A549 (cell line): Measurements from ENCODE around the gene NAPA. TPM values are rescaled to one million over a fixed set of nuclear protein-coding genes. Genes with fewer than 3 reads are reported as not detected.

Experiments used
- ATAC-seq, 2 experiments: fragments of 200-7000 bp in 1 of 2; fragments of >200 bp in 1 of 2; cut with Nextera tagmentation in 1 of 2; cut with Tn5 transposase in 1 of 2; 3 replicates each; pipeline versions ENCODE4 v1.8.0 to v1.9.1; 2018 to 2020; ENCODE audit warnings: mild to moderate bottlenecking in 1 of 2, moderate library complexity in 1 of 2
- CTCF ChIA-PET: fragments of 300-600 bp; sonication (Branson Sonifier 250); formaldehyde crosslinking; extraction: SDS; loops from one replicate; lab custom pipeline; 2021; ENCODE audit warnings: antibody characterized with exemption, inconsistent platforms; lab: Yijun Ruan, JAX
- POLR2A ChIA-PET: fragments of 350-600 bp; formaldehyde crosslinking; extraction: SDS; loops from one replicate; lab custom pipeline; 2021; ENCODE audit warnings: antibody characterized with exemption, inconsistent platforms; lab: Yijun Ruan, JAX
- DNase-seq, 2 experiments: peaks; one replicate each; pipeline versions ENCODE4 v3.0.0 to v3.0.0-alpha.2; 2011 to 2016; ENCODE audit warnings: low read depth in 1 of 2, low spot score in 1 of 2
- FAIRE-seq: peaks from 2 replicates; lab custom pipeline; 2011; peaks lifted over from hg19 to GRCh38; lab: Jason Lieb, UNC
- H3K27ac ChIP-seq, 2 experiments: fragments of >200 bp; sonication (Bioruptor Twin); formaldehyde crosslinking; 3 replicates each; pipeline ENCODE4 v1.5.1; 2016 to 2017
- H3K4me1 ChIP-seq: fragments of >200 bp; sonication (Bioruptor Twin); formaldehyde crosslinking; 3 replicates; pipeline ENCODE4 v1.6.1; 2016
- H3K4me2 ChIP-seq: fragments of >200 bp; sonication (Bioruptor Twin); formaldehyde crosslinking; 3 replicates; pipeline ENCODE4 v1.6.1; 2016
- H3K4me3 ChIP-seq: fragments of >200 bp; sonication (Bioruptor Twin); formaldehyde crosslinking; 3 replicates; pipeline ENCODE4 v1.5.1; 2016
- H3K9me3 ChIP-seq: fragments of >200 bp; sonication (Bioruptor Twin); formaldehyde crosslinking; 3 replicates; pipeline ENCODE4 v1.6.1; 2016
- CBX2 ChIP-seq: fragments of 200-600 bp; sonication (generic); IDR thresholded peaks from 2 replicates; pipeline ENCODE4 v1.6.1; 2016; ENCODE audit warnings: low read depth, mild to moderate bottlenecking, borderline replicate concordance
- CEBPB ChIP-seq, 2 experiments: fragments of >200 bp in 1 of 2; sonication (Bioruptor Twin) in 1 of 2; formaldehyde crosslinking in 1 of 2; IDR thresholded peaks; 2 replicates each; pipeline ENCODE4 v1.6.1; 2012 to 2016
- CHD2 ChIP-seq: fragments of 150-350 bp; IDR thresholded peaks from 2 replicates; pipeline ENCODE4 v1.6.1; 2014; ENCODE audit warnings: low read length; ENCODE audit not compliant: partially characterized antibody
- CHD4 ChIP-seq: fragments of 200-600 bp; sonication (generic); IDR thresholded peaks from 2 replicates; pipeline ENCODE4 v1.6.1; 2016; ENCODE audit warnings: antibody characterized with exemption, mild to moderate bottlenecking, borderline replicate concordance
- EP300 ChIP-seq, 2 experiments: fragments of >200 bp; sonication (Bioruptor Twin); formaldehyde crosslinking; IDR thresholded peaks; 2 replicates in 1 of 2; 3 replicates in 1 of 2; pipeline ENCODE4 v1.6.1; 2016 to 2017
- FOSL2 ChIP-seq, 2 experiments: fragments of 450-650 bp in 1 of 2; fragments of >200 bp in 1 of 2; sonication (Bioruptor Twin) in 1 of 2; formaldehyde crosslinking; IDR thresholded peaks; 2 replicates each; pipeline versions ENCODE4 v1.5.0 to v1.6.1; 2016 to 2020; ENCODE audit warnings: mild to moderate bottlenecking in 1 of 2, moderate library complexity in 1 of 2
- HDAC2 ChIP-seq: fragments of 200-600 bp; sonication (generic); IDR thresholded peaks from 2 replicates; pipeline ENCODE4 v1.6.1; 2016
- HEYL ChIP-seq: fragments of 250-450 bp; sonication (Bioruptor Pico); IDR thresholded peaks from 2 replicates; pipeline ENCODE4 v1.8.0; 2021; ENCODE audit warnings: mild to moderate bottlenecking, moderate library complexity
- HOXA7 ChIP-seq: fragments of 250-450 bp; sonication (Bioruptor Pico); IDR thresholded peaks from 2 replicates; pipeline ENCODE4 v1.5.0; 2020; ENCODE audit warnings: mild to moderate bottlenecking, moderate library complexity
- HOXB13 ChIP-seq: fragments of 250-450 bp; sonication (Bioruptor Pico); IDR thresholded peaks from 2 replicates; pipeline ENCODE4 v1.5.0; 2020; ENCODE audit warnings: low read depth, mild to moderate bottlenecking, moderate library complexity
- MAFK ChIP-seq: fragments of 450-650 bp; IDR thresholded peaks from 2 replicates; pipeline ENCODE4 v1.6.1; 2014; ENCODE audit not compliant: partially characterized antibody
- MAZ ChIP-seq: fragments of 150-350 bp; IDR thresholded peaks from 2 replicates; pipeline ENCODE4 v1.6.1; 2014; ENCODE audit warnings: antibody characterized with exemption, low read depth, low read length, borderline replicate concordance
- PHF8 ChIP-seq: fragments of 200-600 bp; sonication (generic); IDR thresholded peaks from 2 replicates; pipeline ENCODE4 v1.6.1; 2016; ENCODE audit warnings: low read depth, mild to moderate bottlenecking, antibody characterized with exemption, moderate library complexity, borderline replicate concordance
- RFX5 ChIP-seq: fragments of 450-650 bp; IDR thresholded peaks from 2 replicates; pipeline ENCODE4 v1.7.1; 2014; ENCODE audit warnings: antibody characterized with exemption, mild to moderate bottlenecking, moderate library complexity
- RNF2 ChIP-seq: fragments of 200-600 bp; sonication (generic); IDR thresholded peaks from 2 replicates; pipeline ENCODE4 v1.6.1; 2016; ENCODE audit warnings: low read depth, mild to moderate bottlenecking, antibody characterized with exemption, moderate library complexity, borderline replicate concordance
- SMC3 ChIP-seq: fragments of >200 bp; sonication (Bioruptor Twin); formaldehyde crosslinking; IDR thresholded peaks from 3 replicates; pipeline ENCODE4 v1.6.1; 2018; ENCODE audit warnings: inconsistent platforms
- SREBF2 ChIP-seq: fragments of 450-650 bp; IDR thresholded peaks from 2 replicates; pipeline ENCODE4 v1.6.1; 2014; ENCODE audit warnings: mild to moderate bottlenecking, moderate library complexity
- TFCP2L1 ChIP-seq: fragments of 250-450 bp; sonication (Bioruptor Pico); IDR thresholded peaks from 2 replicates; pipeline ENCODE4 v1.5.0; 2021; ENCODE audit warnings: mild to moderate bottlenecking
- ZFP36 ChIP-seq: fragments of 450-650 bp; IDR thresholded peaks from 2 replicates; pipeline ENCODE4 v1.6.1; 2014; ENCODE audit warnings: borderline replicate concordance; ENCODE audit not compliant: partially characterized antibody
- WGBS: methylation state at CpG from one replicate; pipeline ENCODE4 v1.1.6; 2017; ENCODE audit errors: missing lambda C conversion rate; 5-methylcytosine and 5-hydroxymethylcytosine counted together
- polyA plus RNA-seq, 4 experiments: library from polyadenylated mRNA; depleted of rRNA in 3 of 4; stranded (reverse); fragments of >200 nt; fragmentation: RNase III in 1 of 4; extraction: RNeasy Plus Mini Kit Qiagen cat#74134 plus additional on column Dnase treatment in 1 of 4; gene quantifications; 2 replicates in 3 of 4; 3 replicates in 1 of 4; pipeline ENCODE4 v1.2.3, GENCODE V29; 2011 to 2017
- TF ChIP-seq, protein P1 (sequence below): fragments of >200 bp; sonication (Bioruptor Twin); formaldehyde crosslinking; IDR thresholded peaks from 3 replicates; pipeline ENCODE4 v1.6.1; 2016
- TF ChIP-seq, protein P2 (sequence below): IDR thresholded peaks from 2 replicates; pipeline ENCODE4 v1.6.1; 2012; ENCODE audit warnings: low read depth, borderline replicate concordance
- TF ChIP-seq, protein P3 (sequence below): fragments of >200 bp; sonication (Bioruptor Twin); formaldehyde crosslinking; IDR thresholded peaks from 3 replicates; pipeline ENCODE4 v1.5.1; 2016
- TF ChIP-seq, protein P4 (sequence below): fragments of 150-350 bp; IDR thresholded peaks from 2 replicates; pipeline ENCODE4 v1.6.1; 2014; ENCODE audit warnings: low read depth, mild to moderate bottlenecking, low read length
- TF ChIP-seq, protein P5 (sequence below): fragments of >200 bp; sonication (Bioruptor Twin); formaldehyde crosslinking; IDR thresholded peaks from 2 replicates; pipeline ENCODE4 v1.6.1; 2016
- TF ChIP-seq, protein P6 (sequence below): IDR thresholded peaks from 2 replicates; pipeline ENCODE4 v1.6.1; 2012
- TF ChIP-seq, protein P7 (sequence below): fragments of 200-600 bp; sonication (generic); IDR thresholded peaks from 2 replicates; pipeline ENCODE4 v1.6.1; 2016; ENCODE audit warnings: antibody characterized with exemption, mild to moderate bottlenecking, moderate library complexity

The NAPA gene
- polyA plus RNA-seq, 2 of the 4 experiments (the other 2 are of a cell fraction): 69.6 to 101 TPM

DNA sequence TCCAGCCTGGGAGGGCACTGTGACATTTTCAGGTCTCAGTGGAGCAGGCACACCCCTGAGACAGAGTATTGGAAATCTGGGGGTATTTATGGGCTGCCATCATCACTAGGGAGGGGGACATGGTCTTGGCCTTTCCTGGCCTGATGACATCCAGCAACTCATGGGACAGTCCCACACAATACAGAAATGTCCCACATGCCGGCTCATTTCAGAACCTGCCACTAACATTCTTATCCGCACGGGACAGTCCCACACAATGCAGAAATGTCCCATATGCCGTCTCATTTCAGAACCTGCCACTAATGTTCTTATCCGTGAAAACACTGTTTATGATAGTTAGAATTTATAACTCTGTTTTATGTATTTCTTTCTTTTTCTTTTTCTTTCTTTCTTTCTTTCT lies 53.0 kb downstream of the NAPA start:
- no peak for ATAC-seq

DNA sequence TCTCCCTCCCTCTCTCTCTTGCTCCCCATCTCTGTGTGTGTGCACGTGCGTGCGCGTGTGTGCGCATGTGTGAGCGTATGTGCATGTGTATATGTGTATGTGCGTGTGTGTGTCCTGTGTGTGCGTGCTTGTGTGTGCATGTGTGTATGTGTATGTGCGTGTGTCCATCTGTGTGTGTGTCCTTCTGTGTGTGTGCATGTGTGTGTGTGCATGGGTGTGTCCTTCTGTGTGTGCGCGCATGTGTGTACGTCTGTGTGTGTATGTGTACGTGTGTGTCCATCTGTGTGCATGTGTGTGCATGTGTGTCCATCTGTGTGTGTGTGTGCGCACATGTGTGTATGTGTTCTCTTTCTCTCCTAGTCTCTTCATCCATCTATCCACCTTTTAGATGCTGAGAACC lies 55.4 kb downstream of the NAPA start:
- 77% methylated on average over 14 of the region's 14 CpGs for WGBS
- Histone ChIP-seq H3K9me3 (peaks cover 24% of the 10 kb centered on the region), H3K4me1 (no peaks in the 10 kb centered on the region), H3K4me2 (no peak overlapping the region), H3K4me3 (no peak overlapping the region), H3K27ac (no peak overlapping the region)
- no peak for TF ChIP-seq HEYL
- TF ChIP-seq CBX2: no peak
- TF ChIP-seq FOSL2 (IDR thresholded peaks at IDR 0.05): no peak
- no peak for TF ChIP-seq FOSL2 (CRISPR knock-in tag; IDR thresholded peaks at IDR 0.05)
- TF ChIP-seq SREBF2: no peak
- no peak for TF ChIP-seq ZFP36
- no peak for TF ChIP-seq CHD2
- no peak for TF ChIP-seq CEBPB (IDR thresholded peaks at IDR 0.05)
- TF ChIP-seq, protein P1, sequence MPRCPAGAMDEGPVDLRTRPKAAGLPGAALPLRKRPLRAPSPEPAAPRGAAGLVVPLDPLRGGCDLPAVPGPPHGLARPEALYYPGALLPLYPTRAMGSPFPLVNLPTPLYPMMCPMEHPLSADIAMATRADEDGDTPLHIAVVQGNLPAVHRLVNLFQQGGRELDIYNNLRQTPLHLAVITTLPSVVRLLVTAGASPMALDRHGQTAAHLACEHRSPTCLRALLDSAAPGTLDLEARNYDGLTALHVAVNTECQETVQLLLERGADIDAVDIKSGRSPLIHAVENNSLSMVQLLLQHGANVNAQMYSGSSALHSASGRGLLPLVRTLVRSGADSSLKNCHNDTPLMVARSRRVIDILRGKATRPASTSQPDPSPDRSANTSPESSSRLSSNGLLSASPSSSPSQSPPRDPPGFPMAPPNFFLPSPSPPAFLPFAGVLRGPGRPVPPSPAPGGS: no peak
- TF ChIP-seq, protein P2, sequence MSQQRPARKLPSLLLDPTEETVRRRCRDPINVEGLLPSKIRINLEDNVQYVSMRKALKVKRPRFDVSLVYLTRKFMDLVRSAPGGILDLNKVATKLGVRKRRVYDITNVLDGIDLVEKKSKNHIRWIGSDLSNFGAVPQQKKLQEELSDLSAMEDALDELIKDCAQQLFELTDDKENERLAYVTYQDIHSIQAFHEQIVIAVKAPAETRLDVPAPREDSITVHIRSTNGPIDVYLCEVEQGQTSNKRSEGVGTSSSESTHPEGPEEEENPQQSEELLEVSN: no peak
- no peak for TF ChIP-seq HOXA7 (CRISPR knock-in tag)
- no peak for ATAC-seq
- no peak for DNase-seq
- CTCF ChIA-PET: interaction anchor here (2.0 to 3.0 kb wide), 2 partner anchors 23 to 240 kb away, joined by 7 to 10 read pairs; no protein-coding TSS in a partner anchor
- POLR2A ChIA-PET: no interaction called here
- no peak for FAIRE-seq

More for the DNA sequence above, 53.0 kb downstream of the NAPA start:
- DNase-seq: no peak
- TF ChIP-seq, protein P3, sequence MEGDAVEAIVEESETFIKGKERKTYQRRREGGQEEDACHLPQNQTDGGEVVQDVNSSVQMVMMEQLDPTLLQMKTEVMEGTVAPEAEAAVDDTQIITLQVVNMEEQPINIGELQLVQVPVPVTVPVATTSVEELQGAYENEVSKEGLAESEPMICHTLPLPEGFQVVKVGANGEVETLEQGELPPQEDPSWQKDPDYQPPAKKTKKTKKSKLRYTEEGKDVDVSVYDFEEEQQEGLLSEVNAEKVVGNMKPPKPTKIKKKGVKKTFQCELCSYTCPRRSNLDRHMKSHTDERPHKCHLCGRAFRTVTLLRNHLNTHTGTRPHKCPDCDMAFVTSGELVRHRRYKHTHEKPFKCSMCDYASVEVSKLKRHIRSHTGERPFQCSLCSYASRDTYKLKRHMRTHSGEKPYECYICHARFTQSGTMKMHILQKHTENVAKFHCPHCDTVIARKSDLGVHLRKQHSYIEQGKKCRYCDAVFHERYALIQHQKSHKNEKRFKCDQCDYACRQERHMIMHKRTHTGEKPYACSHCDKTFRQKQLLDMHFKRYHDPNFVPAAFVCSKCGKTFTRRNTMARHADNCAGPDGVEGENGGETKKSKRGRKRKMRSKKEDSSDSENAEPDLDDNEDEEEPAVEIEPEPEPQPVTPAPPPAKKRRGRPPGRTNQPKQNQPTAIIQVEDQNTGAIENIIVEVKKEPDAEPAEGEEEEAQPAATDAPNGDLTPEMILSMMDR: no peak
- no peak for TF ChIP-seq CEBPB (IDR thresholded peaks at IDR 0.05)
- TF ChIP-seq, protein P4, sequence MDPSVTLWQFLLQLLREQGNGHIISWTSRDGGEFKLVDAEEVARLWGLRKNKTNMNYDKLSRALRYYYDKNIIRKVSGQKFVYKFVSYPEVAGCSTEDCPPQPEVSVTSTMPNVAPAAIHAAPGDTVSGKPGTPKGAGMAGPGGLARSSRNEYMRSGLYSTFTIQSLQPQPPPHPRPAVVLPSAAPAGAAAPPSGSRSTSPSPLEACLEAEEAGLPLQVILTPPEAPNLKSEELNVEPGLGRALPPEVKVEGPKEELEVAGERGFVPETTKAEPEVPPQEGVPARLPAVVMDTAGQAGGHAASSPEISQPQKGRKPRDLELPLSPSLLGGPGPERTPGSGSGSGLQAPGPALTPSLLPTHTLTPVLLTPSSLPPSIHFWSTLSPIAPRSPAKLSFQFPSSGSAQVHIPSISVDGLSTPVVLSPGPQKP: no peak
- TF ChIP-seq HOXB13 (CRISPR knock-in tag): no peak
- no peak for TF ChIP-seq PHF8
- TF ChIP-seq MAFK: no peak
- TF ChIP-seq RNF2: no peak
- no peak for TF ChIP-seq TFCP2L1
- TF ChIP-seq, protein P5, sequence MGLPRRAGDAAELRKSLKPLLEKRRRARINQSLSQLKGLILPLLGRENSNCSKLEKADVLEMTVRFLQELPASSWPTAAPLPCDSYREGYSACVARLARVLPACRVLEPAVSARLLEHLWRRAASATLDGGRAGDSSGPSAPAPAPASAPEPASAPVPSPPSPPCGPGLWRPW: no peak
- no peak for TF ChIP-seq CHD4
- no peak for TF ChIP-seq HEYL
- no peak for TF ChIP-seq FOSL2 (IDR thresholded peaks at IDR 0.05)
- TF ChIP-seq FOSL2 (CRISPR knock-in tag; IDR thresholded peaks at IDR 0.05): no peak
- TF ChIP-seq RFX5: no peak
- no peak for TF ChIP-seq EP300 (IDR thresholded peaks at IDR 0.05)
- TF ChIP-seq, protein P6, sequence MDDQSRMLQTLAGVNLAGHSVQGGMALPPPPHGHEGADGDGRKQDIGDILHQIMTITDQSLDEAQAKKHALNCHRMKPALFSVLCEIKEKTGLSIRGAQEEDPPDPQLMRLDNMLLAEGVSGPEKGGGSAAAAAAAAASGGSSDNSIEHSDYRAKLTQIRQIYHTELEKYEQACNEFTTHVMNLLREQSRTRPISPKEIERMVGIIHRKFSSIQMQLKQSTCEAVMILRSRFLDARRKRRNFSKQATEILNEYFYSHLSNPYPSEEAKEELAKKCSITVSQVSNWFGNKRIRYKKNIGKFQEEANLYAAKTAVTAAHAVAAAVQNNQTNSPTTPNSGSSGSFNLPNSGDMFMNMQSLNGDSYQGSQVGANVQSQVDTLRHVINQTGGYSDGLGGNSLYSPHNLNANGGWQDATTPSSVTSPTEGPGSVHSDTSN: no peak
- no peak for TF ChIP-seq SMC3
- TF ChIP-seq HDAC2: no peak
- no peak for TF ChIP-seq MAZ
- TF ChIP-seq, protein P7, sequence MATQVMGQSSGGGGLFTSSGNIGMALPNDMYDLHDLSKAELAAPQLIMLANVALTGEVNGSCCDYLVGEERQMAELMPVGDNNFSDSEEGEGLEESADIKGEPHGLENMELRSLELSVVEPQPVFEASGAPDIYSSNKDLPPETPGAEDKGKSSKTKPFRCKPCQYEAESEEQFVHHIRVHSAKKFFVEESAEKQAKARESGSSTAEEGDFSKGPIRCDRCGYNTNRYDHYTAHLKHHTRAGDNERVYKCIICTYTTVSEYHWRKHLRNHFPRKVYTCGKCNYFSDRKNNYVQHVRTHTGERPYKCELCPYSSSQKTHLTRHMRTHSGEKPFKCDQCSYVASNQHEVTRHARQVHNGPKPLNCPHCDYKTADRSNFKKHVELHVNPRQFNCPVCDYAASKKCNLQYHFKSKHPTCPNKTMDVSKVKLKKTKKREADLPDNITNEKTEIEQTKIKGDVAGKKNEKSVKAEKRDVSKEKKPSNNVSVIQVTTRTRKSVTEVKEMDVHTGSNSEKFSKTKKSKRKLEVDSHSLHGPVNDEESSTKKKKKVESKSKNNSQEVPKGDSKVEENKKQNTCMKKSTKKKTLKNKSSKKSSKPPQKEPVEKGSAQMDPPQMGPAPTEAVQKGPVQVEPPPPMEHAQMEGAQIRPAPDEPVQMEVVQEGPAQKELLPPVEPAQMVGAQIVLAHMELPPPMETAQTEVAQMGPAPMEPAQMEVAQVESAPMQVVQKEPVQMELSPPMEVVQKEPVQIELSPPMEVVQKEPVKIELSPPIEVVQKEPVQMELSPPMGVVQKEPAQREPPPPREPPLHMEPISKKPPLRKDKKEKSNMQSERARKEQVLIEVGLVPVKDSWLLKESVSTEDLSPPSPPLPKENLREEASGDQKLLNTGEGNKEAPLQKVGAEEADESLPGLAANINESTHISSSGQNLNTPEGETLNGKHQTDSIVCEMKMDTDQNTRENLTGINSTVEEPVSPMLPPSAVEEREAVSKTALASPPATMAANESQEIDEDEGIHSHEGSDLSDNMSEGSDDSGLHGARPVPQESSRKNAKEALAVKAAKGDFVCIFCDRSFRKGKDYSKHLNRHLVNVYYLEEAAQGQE: no peak
- TF ChIP-seq, all 56 proteins: peak for 0
- CTCF ChIA-PET: interaction anchor here (1.2 to 2.7 kb wide), 2 partner anchors 25 to 237 kb away, joined by 6 to 14 read pairs; no protein-coding TSS in a partner anchor
- no peak overlapping the region for H3K27ac ChIP-seq
- FAIRE-seq: no peak
- WGBS: 73% methylated on average over 5 of the region's 5 CpGs
- H3K4me3 ChIP-seq: no peak overlapping the region
- no peak overlapping the region for H3K4me2 ChIP-seq
- H3K9me3 ChIP-seq: peaks cover 4% of the 10 kb centered on the region
- POLR2A ChIA-PET: no interaction called here
- no peaks in the 10 kb centered on the region for H3K4me1 ChIP-seq
